ENCODE data around the gene UBE2D2.

Gene UBE2D2

GRCh38 chr5:139676406-139676805, 115.3 kb downstream of the UBE2D2 start:
- no peak for DNase-seq (ENCODE audit: low read depth in 2 of 2)

- no peak for DNase-seq (ENCODE audit: low read depth in 2 of 2)
These were observed 116.0 kb downstream of the UBE2D2 start for GRCh38 chr5:139676951-139677735.
